Ascending aorta (tissue), 2 donors: ENCODE measurements around the gene IL18RAP. TPM values are rescaled to one million over a fixed set of nuclear protein-coding genes. Genes with fewer than 3 reads are reported as not detected.

Experiments used
- DNase-seq, 2 donors: peaks; one replicate each; pipeline ENCODE4 v3.0.0-alpha.2; 2019; ENCODE audit warnings: low spot score in 2 of 2
- H3K27ac ChIP-seq, 2 donors: fragments of 200-600 bp; sonication (generic); one replicate each; pipeline ENCODE4 v1.5.1; 2016 to 2017; ENCODE audit warnings: mild to moderate bottlenecking in 1 of 2
- H3K27me3 ChIP-seq: fragments of 200-600 bp; sonication (generic); one replicate; pipeline ENCODE4 v1.5.1; 2017
- H3K36me3 ChIP-seq, 2 donors: fragments of 200-600 bp; sonication (generic); one replicate each; pipeline ENCODE4 v1.5.1; 2016
- H3K4me1 ChIP-seq, 2 donors: fragments of 200-600 bp; sonication (generic); one replicate each; pipeline ENCODE4 v1.5.1; 2016 to 2017; ENCODE audit warnings: mild to moderate bottlenecking in 1 of 2
- H3K4me3 ChIP-seq, 2 donors: fragments of 200-600 bp; sonication (generic); one replicate each; pipeline ENCODE4 v1.5.1; 2016 to 2017; ENCODE audit warnings: mild to moderate bottlenecking in 1 of 2
- H3K9me3 ChIP-seq, 2 donors: fragments of 200-600 bp; sonication (generic); one replicate each; pipeline ENCODE4 v1.5.1; 2016
- CTCF ChIP-seq, 3 experiments: fragments of 200-600 bp in 2 of 3; fragments of 450-650 bp in 1 of 3; sonication (generic) in 2 of 3; IDR thresholded peaks; one replicate each; pipeline ENCODE4 v1.5.1; 2016 to 2019; ENCODE audit warnings: antibody characterized with exemption in 3 of 3, mild to moderate bottlenecking in 1 of 3, moderate library complexity in 1 of 3
- intact Hi-C: fragments of 100-400 bp; cut with DNase I; formaldehyde crosslinking; loops from one replicate; pipeline ENCODE4 v1.15.1; 2023
- total RNA-seq: library from RNA; depleted of rRNA; stranded (reverse); fragments of >200 nt; gene quantifications from one replicate; pipeline ENCODE4 v1.1.0, GENCODE V29; 2016

Gene IL18RAP
- total RNA-seq, 1 donor from 2014 or later: 0.11 TPM

GRCh38 chr2:102484310-102485061 is 61.5 kb downstream of the IL18RAP start:
- intact Hi-C loops: no loop called here
- H3K36me3 ChIP-seq: no peaks in the 10 kb centered on the region
- H3K4me1 ChIP-seq: no peaks in the 10 kb centered on the region
- no peak overlapping the region for H3K27ac ChIP-seq
- H3K27me3 ChIP-seq: no peaks in the 10 kb centered on the region
- no peak overlapping the region for H3K4me3 ChIP-seq
- TF ChIP-seq CTCF (IDR thresholded peaks at IDR 0.05): no peak
- no peak for DNase-seq
- H3K9me3 ChIP-seq: no peaks in the 10 kb centered on the region

GRCh38 chr2:102485147-102485785 is 62.3 kb downstream of the IL18RAP start:
- no peaks in the 10 kb centered on the region for H3K36me3 ChIP-seq
- H3K4me1 ChIP-seq: no peaks in the 10 kb centered on the region
- no peaks in the 10 kb centered on the region for H3K9me3 ChIP-seq
- intact Hi-C loops: no loop called here
- H3K27me3 ChIP-seq: no peaks in the 10 kb centered on the region
- H3K27ac ChIP-seq: no peak overlapping the region
- TF ChIP-seq CTCF (IDR thresholded peaks at IDR 0.05): no peak
- no peak for DNase-seq
- H3K4me3 ChIP-seq: no peak overlapping the region

GRCh38 chr2:102486941-102487702 is 64.2 kb downstream of the IL18RAP start:
- no peaks in the 10 kb centered on the region for H3K4me1 ChIP-seq
- H3K36me3 ChIP-seq: no peaks in the 10 kb centered on the region
- H3K4me3 ChIP-seq: no peak overlapping the region
- intact Hi-C loops: no loop called here
- no peaks in the 10 kb centered on the region for H3K27me3 ChIP-seq
- no peak for TF ChIP-seq CTCF (IDR thresholded peaks at IDR 0.05)
- H3K27ac ChIP-seq: no peak overlapping the region
- no peaks in the 10 kb centered on the region for H3K9me3 ChIP-seq
- no peak for DNase-seq

- Histone ChIP-seq H3K4me1 (no peaks in the 10 kb centered on the region), H3K27me3 (no peaks in the 10 kb centered on the region), H3K9me3 (no peaks in the 10 kb centered on the region), H3K4me3 (no peak overlapping the region), H3K27ac (no peak overlapping the region), H3K36me3 (no peaks in the 10 kb centered on the region)
- TF ChIP-seq CTCF (IDR thresholded peaks at IDR 0.05): no peak
- no peak for DNase-seq
- intact Hi-C loops: no loop called here
Observed at GRCh38 chr2:102487761-102488462, 65.0 kb downstream of the IL18RAP start.

- H3K4me3 ChIP-seq: no peak overlapping the region
- H3K4me1 ChIP-seq: no peaks in the 10 kb centered on the region
- DNase-seq: no peak
- H3K27me3 ChIP-seq: no peaks in the 10 kb centered on the region
- no peak overlapping the region for H3K27ac ChIP-seq
- intact Hi-C loops: no loop called here
- no peak for TF ChIP-seq CTCF (IDR thresholded peaks at IDR 0.05)
- no peaks in the 10 kb centered on the region for H3K9me3 ChIP-seq
- no peaks in the 10 kb centered on the region for H3K36me3 ChIP-seq
Observed at GRCh38 chr2:102489646-102490045, 66.7 kb downstream of the IL18RAP start.
